H1 (cell line): ENCODE data around the gene PPM1M. TPM values are rescaled to one million over a fixed set of nuclear protein-coding genes. Genes with fewer than 3 reads are reported as not detected.

Source experiments
- CHD2 ChIP-seq: IDR thresholded peaks from 2 replicates; pipeline ENCODE4 v1.6.1; 2012; ENCODE audit warnings: low read length, improper control_type of control experiment
- HDAC6 ChIP-seq: IDR thresholded peaks from one replicate; pipeline ENCODE4 v1.7.1; 2012; ENCODE audit warnings: low read depth, mild to moderate bottlenecking, inconsistent platforms, low read length, moderate library complexity
- PHF8 ChIP-seq: fragments of 200-600 bp; sonication (generic); conservative IDR thresholded peaks from 2 replicates; pipeline ENCODE4 v1.7.1; 2012; ENCODE audit warnings: low read depth, mild to moderate bottlenecking, inconsistent platforms, low read length, moderate library complexity
- polyA plus RNA-seq, 7 experiments: library from polyadenylated mRNA; depleted of rRNA in 3 of 7; stranded (reverse) in 5 of 7; unstranded in 2 of 7; fragments of >200 nt in 5 of 7; fragments of 200-250 nt in 2 of 7; gene quantifications; 1 replicate in 5 of 7; 2 replicates in 1 of 7; 4 replicates in 1 of 7; pipeline versions ENCODE4 v1.2.1 to v1.2.3, GENCODE V29; 2011 to 2013; ENCODE audit warnings: missing spikeins in 2 of 7, mixed read lengths in 2 of 7
- total RNA-seq: library from RNA; stranded (reverse); fragmentation: NEBNext Ultra II Directional; extraction: Animal tissue kit (Norgen Biotek cat#: 25700); gene quantifications from 2 replicates; pipeline ENCODE4 v1.2.1, GENCODE V29; 2021

Gene PPM1M
- total and polyA plus RNA-seq, 2 of the 8 experiments (the other 6 are each of a cell fraction or from before 2014, with no cell fraction given): 5.2 to 6.3 TPM

DNA sequence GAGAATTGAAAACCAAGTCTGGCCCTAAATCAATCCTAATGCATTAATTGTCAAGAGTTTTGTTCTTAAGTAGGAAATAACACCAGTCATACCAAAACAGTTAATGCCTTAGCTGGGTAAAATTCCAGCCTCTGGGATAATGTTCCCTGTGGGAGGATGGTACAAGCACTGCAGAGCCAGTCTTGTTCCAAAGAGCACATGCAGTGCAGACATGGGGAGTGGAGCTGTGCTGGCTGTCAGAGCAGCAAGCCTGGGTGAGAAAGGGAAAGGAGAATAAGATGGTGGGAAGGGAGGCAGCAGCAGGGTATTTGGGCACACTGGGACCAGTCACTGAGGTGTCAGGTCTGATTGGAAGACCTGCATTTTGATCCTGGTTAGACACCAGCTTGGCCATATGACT lies 35.5 kb upstream of the PPM1M start (continued):
- no peak for TF ChIP-seq CHD2
- no peak for TF ChIP-seq HDAC6
- TF ChIP-seq PHF8: no peak
